Measurements from ENCODE around the gene SGSH.

Gene SGSH

DNA sequence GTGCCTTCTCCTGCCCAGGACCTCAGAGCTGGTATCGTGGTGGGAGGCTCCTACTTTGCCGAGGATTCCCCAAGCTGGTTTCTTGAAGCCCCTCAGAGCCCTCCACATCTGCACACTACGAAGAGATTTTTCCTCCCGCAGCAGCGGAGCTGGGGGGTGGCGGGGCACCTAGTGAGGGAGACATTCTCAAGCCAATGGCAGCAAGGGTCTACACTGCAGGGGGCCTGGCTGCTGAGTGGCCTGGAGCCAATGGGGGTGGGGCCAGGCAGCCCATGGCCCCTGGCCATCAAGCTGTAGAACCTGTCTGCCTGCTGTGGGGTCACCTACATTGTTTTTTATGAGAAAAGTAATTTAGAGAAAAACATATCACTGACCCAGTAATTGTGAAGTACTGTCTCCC lies 5.1 kb upstream of the SGSH start:
- DNase-seq (ENCODE audit: low read depth), result no peak

DNA sequence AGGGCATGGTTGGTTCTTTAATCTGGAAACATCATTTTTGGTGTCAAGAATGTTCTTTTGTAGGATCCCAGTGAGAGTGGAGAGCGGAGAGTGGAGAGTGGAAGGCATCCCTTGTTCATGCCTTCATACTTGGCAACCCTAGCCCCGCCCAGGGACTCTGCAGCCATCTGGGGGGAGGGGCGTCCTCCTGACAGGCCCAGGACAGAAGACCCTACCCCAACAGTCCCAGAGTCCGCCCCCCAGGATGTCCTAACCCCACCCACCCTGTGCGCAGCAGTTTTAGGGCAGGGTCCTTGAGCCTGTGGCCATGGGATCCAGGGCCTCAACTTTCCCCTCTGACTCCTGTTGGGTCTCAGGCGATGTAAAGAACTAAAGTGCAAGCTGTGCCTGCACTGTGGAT lies 4.5 kb upstream of the SGSH start:
- DNase-seq (ENCODE audit: low read depth), result no peak

DNA sequence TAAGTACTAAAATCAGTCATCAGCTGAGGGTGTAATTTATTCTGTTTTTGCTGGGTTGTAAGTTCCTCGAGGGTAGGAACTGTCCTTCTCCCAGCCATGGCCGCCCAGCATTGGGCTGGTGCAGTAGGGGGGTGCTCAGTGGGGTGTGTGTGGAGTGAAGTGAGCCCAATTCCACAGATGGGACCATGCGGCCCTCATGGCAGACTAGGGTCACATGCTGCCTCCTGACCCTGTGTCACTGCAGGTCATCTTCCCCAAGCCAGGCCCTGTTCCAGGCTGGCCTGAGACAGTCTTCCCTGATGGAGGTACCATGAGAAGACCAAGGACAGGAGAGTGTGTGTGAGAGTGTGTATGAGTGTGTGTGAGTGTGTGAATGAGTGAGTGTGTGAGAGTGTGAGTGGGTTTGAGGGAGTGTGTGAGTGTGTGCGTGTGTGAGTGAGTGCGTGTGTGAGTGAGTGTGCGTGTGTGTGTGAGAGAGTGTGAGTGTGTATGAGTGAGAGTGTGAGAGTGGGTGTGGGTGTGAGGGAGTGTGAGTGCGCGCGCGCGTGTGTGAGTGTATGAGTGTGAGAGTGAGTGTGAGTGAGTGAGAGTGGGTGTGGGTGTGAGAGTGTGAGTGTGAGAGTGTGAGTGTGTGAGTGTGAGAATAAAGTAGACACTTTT lies 3.8 kb upstream of the SGSH start:
- DNase-seq (ENCODE audit: low read depth), result no peak

DNA sequence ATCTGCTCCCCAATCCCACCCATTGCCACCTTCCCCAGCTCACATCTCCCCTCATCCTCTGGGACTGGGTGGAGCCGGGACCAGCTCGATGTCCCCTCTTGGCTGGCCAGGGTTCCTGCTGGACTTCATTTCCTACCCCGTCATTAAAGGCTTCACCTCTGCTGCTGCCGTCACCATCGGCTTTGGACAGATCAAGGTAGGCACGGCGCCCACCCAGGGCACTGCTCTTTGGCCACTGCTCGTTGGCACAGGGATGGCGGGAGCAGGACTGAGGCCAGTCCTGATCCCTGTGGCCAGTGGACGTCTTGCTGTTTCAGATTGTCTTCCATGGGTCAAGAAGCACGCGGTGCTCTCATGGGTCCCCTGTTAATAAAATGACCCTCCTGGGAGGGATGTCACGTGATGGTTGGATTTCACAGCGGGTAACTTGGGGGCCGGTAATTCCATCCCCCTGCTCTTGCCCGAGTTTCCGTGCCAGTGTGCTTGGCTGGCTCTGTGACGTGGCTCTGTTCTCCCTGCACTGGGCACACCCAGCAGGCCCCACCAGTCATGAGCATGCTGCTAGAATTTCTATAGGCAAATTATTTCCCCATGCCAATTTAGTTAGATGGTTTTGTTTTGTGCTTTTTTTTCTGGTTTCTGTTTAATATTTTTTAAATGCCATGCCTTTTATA lies 3.1 kb upstream of the SGSH start:
- DNase-seq (ENCODE audit: low read depth), result no peak

DNA sequence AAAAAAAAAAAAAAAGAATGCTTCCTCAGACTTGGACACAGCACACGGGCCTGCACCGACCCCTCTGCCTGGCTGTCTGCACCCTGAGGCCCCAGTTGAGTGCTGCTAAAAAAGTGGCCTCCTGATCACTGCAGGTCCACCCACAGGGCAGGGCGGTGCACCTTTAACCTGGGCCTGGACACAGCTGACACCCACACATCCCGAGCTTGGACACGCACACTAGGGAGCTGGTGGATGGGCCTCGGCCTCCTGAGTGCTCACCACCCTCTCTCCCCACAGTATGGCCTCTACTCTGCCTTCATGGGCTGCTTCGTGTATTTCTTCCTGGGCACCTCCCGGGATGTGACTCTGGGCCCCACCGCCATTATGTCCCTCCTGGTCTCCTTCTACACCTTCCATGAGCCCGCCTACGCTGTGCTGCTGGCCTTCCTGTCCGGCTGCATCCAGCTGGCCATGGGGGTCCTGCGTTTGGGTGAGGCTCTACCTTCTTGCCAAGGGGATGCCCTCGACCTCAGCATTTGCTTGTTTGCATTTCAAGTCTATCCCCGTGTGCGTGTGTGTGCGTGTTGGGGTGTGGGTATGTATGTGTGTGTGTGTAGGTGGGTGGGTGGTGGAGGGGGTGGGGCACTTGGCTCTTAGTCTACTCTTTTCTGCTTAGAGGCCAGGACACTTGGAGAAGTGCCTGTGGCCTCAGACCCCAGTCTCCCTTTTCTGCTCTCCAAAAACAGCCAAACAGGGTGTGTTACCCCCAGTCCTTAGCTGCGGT lies 2.4 kb upstream of the SGSH start:
- DNase-seq (ENCODE audit: low read depth), result no peak

DNA sequence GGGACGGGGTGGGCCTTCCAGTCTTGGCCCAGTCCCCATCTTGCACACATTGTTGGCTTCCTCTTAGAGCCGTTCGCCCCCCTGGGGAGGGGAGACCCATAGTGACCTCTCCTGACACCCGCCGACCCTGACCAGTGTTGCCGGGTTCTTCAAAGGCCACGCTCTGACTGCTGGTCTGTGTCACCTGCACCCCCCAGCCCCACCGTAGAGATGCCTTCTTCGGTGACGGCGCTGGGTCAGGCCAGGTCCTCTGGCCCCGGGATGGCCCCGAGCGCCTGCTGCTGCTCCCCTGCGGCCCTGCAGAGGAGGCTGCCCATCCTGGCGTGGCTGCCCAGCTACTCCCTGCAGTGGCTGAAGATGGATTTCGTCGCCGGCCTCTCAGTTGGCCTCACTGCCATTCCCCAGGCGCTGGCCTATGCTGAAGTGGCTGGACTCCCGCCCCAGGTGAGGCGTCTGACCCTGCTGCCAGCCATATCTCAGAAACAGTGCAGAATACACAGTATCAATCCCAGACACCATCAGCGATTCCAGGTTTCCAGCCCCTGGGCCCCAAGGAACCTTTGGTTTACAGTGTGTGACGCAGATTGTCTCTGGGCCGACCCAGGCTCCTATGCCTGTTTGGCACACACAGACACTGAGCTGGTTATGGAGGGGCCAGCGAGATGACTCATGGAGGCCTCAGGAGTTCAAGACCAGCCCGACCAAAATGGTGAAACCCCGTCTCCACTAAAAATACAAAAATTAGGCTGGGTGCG lies 1.4 kb upstream of the SGSH start:
- DNase-seq (ENCODE audit: low read depth), result no peak

DNA sequence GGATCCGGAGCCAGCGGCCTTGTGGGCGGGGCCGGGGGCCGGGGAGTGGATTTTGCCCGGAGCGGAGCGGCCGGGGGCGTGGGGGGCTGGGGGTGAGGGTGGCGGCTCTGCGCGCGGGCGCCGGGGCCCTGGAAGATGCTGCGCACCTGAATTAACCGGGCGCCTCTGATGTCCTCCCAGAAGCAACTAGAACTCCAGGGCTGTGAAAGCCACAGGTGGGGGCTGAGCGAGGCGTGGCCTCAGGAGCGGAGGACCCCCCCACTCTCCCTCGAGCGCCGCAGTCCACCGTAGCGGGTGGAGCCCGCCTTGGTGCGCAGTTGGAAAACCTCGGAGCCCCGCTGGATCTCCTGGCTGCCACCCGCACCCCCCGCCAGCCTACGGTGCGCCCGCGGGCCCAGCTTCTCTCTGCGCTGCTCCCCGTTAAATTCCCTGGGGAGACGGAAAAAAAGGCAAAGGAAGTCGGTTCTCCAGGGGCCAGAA lies 643 bp upstream of the SGSH start:
- no peak for DNase-seq (ENCODE audit: low read depth)

DNA sequence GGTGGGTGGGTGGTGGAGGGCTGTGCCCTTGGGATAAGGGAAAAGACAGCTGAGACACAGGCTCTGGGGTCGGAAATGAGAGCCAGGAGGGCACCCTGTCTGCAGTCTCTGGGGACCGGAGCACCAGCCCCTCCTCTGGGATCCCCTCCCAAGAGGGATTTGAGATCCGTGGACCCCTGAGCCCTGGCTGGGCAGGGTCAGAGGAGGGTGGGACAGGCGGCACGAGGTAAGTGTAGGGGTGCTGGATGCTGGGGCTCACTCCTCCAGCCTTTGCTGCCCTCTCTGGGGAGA lies 425 bp downstream of the SGSH start:
- DNase-seq (ENCODE audit: low read depth), result no peak

DNA sequence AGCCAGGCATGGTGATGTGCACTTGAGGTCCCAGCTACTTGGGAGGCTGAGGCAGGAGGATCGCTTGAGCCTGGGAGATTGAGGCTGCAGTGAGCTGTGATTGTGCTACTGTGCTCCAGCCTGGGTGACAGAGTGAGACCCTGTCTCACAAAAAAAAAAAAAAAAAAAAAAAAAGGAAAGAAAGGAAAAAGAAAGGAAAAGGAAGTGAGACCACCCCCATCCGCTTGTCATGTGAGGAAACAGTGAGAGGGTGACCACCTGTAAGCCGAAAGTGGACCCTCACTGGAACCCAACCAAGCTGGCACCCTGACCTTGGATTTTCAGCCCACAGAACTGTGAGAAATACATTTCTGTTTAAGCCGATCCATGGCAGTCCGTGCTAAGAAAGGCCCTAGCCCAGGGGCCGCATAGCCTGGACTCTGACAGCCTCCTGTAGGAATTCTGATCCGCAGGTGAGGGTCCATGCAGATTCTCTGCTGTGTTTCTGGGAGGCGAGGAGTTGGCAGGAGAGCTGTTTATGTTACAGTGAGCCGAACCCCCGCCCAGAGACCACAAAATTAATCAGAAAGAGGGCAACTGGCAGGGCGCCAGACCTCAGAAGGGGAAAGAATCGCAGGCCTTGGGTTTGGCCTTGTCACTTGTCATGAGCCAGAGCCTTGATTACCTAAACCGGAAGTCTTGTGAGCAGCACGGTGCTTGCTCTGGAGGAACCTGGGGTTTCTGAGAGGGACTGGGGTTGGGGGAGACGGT lies 945 bp downstream of the SGSH start:
- DNase-seq (ENCODE audit: low read depth), result peak; percentile 86

DNA sequence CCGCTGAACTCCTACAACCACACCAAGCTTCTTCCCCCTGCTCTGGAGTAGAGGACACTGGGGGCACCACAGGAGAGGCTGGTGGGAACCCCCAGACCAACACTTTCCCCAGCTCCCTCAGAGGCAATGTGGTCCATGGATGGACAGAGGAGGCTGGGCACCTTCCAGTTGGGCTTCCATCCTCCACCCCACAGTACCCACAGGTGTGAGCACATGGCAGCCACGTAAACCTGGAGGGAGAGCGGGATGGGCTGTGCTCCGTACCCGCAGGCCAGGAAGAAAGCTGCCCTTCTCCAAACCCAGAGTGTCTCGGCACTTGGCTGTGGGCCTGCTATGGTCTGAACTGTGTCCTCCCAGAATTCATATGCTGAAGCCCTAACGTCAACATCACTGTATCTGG lies 1.7 kb downstream of the SGSH start:
- DNase-seq (ENCODE audit: low read depth), result no peak

DNA sequence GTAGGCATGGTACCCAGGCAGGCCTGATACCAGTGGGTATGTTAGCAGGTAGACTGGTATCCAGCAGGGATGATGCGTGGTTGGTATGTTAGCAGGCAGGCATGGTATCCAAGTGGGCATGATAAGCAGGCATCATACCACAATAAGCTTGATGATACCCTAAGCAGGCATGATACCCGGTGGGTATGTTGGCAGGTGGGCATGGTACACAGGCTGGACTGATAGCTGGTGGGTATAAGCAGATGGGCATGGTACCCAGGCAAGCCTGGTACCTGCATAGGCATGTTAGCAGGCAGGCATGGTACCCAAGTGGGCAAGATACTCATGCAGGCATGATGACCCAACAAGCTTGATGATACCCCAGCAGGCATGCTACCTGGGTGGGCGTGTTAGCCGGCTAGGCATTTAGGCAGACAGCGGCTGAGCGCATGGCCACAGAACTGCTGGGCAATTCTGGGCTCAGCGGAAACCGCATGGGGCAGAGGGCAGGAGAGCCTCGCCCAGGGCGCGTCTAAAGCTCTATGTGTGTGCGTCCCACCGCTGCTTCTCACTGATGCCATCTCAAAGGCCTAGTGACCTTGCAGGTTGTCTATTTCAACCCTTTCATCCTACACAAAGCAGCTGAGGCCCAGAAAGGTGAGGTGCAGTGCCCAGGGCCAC lies 2.3 kb downstream of the SGSH start:
- DNase-seq (ENCODE audit: low read depth), result no peak

DNA sequence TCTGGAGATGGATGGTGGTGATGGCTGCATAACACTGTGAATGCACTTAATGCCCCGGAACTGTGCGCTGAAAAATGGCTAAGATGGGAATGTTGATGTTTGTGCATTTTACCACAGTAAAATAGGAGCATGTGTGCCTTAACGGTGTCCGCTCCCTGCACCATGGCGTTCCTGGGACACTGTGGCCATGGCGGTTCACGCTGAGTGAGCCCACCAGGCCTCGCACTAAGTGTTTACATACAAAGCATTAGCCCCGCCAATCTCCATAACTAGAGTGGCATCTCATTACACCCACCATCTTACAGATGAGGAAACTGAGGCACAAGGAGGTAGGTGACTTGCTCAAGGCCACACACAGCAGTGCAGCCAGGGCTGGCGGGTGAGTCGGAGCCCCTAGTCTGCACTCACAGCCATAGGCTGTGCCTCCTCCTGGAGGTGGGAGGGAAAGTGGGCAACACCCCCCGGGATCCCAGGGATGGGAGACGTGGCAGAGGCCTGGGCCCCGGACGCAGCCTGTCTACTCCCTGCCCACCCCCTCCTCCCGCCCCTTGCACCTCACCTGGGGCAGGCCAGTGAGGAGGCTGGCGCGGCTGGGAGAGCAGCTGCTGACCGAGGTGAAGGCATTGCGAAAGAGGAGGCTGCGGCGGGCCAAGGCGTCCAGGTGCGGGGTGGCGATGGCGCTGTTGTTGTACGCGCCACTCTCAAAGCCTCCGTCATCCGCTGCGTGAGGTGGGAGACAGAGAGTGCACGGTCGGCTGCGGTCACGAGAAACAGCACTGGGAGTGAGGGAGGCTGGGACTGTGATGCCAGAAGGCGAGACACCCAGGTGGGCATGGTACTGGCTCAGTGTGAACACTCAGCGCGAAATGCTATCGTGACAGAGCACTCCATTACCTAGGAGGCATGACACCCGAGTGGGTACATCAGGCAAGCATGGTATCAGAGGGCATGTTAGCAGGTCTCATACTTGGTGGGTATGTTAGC lies 3.4 kb downstream of the SGSH start:
- DNase-seq (ENCODE audit: low read depth), result no peak

DNA sequence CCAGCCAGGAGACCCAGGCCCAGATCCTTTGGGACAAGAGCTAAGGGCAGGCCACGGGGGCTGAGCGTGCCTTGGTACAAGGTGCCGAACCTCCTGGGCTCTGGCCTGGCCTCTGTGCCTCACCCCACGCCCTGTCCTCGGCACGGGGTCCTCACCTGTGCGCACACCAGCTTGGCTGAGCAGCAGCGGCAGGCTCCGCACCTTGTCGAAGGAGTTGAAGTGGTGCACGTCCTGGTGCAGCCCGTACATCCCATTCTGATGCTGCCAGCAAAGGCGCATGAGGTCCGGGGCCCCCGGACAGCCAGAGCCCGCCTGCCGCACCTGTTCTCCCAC lies 5.3 kb downstream of the SGSH start:
- DNase-seq (ENCODE audit: low read depth), result no peak

DNA sequence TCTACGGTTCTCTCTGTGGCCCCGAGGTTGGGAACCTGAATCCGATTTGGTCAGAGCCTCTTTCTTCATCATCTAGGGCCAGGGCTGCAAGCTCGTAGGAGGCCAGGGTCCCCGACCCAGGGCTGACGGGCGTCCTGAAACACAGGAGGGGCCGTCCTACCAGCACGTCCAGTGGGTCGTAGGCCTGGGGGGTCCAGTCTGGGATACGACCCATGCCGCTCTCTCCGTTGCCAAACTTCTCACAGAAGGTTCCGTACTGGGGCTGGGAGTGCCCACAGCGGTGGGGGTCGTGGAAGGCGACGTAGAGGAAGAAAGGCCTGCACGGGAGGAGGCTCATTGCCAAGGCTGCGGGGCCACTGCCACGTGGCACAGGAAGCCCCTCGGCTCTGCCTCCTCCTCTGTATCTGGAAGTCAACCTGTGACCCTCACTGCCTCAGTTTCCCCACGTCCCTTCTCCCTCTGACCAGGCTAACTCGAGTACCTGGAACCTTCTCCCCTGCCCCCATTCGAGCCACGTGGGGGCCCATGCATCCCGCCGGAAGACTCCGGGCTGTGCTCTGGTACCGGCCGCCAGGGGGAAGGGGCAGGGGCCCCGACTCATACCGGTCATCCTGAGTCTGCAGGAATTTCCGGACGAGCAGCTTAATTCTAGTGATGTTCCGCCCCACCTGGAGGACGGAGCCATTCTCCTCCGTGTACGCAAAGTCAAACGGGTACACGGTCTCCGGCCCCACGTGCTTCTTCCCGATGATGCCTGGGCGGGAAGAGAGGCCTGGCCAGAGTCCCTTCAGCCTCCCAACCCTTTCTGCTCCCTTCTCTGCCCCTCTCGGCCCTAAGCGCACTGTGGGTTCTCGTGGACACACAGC lies 5.9 kb downstream of the SGSH start:
- no peak for DNase-seq (ENCODE audit: low read depth)

DNA sequence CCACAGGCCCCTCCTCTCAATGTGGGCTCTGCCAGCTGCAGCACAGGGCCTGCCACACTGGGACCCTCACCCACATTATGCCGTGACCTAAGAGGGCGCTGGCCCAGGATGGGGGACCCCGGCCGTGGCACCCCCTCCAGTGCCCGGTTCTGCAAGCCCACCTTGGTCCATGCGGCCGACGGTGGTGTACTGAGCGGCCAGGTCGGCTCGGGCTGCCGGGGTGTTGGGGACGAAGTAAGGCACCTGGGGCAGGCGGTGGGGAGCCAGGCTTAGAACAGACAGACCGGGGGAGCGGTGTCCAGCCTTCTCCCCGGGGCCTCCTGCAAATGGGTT lies 6.5 kb downstream of the SGSH start:
- DNase-seq (ENCODE audit: low read depth), result no peak

DNA sequence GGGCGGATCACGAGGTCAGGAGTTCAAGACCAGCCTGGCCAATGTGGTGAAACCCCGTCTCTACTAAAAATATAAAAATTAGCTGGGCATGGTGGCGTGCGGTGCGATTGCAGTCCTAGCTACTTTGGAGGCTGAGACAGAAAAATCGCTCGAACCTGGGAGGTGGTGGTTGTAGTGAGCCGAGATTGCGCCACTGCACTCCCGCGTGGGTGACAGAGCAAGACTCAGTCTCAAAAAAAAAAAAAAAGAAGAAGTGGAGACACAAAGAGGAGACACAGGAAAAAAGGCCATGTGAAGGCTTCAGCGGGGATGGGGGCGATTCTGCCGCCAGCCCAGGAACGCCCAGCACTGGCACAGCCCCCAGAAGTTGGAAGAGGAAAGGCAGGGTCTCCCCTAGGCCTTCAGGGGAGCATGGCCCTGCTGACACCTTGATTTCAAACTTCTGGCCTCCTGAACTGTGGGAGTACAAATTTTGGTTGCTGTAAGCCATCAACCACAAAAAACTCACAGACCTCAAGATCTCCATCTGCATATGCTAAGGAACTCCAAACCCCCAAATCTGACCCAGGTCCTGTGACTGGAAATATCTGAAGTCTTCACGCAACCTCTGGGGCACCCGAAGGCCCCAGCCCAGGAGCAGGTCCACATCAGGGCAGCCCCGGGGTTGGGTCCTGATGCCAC lies 7.0 kb downstream of the SGSH start:
- no peak for DNase-seq (ENCODE audit: low read depth)

DNA sequence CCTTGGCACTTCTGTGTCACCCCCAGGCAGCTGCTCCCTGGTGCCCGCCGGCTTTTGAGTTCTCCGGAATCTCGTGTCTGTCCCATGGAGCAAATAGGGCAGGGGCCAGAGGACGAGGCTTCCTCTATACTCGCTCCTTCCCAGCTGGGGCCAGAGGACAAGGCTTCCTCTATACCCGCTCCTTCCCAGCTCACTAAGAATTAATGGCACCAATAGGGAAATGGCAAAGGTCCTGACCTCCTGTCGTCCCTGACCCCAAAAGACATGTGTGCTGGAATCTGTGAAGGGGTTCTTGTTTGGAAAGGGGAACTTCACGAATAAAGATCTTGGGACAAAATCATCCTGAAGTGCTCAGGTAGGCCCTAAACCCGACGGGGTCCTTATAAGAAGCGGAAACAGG lies 7.6 kb downstream of the SGSH start:
- DNase-seq (ENCODE audit: low read depth), result no peak

DNA sequence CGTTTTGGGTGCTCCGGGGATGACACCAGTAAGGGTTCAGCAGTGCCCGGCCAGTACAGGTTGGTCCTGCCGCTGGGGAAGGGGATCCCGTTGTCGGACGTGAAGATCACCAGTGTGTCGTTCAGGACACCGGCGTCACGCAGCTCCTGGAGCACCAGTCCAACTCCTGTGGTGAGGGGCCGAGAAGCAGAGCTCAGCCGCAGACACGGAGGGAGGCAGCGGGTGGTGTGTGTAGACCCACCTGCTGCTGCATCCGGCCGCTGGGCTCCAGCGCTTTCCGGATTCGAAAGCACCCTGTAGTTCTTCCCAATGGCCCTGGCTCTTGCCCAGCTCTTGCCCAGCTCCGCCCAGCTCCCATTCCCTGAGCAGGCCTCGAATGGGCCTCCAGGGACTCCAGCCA lies 8.0 kb downstream of the SGSH start:
- no peak for DNase-seq (ENCODE audit: low read depth)
